Stimulated activated CD8-positive, alpha-beta memory T cell treated with anti-CD3 and anti-CD28 coated beads, Interleukin-12 subunit alpha, Interleukin-12 subunit beta, amount 100 ng/mL, for 1 hour (primary cell): ENCODE data around the gene NEK5.
"Not testable (repeated sequence)": the region's sequence is repeated elsewhere in the genome, so short reads cannot be mapped to it uniquely, and the experiment has no call there.

Source experiments
- DNase-seq: peaks from one replicate; pipeline ENCODE4 v3.0.0-alpha.2; 2020; ENCODE audit warnings: low read depth

The NEK5 gene, protein sequence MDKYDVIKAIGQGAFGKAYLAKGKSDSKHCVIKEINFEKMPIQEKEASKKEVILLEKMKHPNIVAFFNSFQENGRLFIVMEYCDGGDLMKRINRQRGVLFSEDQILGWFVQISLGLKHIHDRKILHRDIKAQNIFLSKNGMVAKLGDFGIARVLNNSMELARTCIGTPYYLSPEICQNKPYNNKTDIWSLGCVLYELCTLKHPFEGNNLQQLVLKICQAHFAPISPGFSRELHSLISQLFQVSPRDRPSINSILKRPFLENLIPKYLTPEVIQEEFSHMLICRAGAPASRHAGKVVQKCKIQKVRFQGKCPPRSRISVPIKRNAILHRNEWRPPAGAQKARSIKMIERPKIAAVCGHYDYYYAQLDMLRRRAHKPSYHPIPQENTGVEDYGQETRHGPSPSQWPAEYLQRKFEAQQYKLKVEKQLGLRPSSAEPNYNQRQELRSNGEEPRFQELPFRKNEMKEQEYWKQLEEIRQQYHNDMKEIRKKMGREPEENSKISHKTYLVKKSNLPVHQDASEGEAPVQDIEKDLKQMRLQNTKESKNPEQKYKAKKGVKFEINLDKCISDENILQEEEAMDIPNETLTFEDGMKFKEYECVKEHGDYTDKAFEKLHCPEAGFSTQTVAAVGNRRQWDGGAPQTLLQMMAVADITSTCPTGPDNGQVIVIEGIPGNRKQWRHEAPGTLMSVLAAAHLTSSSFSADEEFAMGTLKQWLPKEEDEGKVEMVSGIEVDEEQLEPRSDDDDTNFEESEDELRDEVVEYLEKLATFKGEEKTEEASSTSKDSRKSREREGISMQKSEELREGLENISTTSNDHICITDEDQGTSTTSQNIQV

DNA sequence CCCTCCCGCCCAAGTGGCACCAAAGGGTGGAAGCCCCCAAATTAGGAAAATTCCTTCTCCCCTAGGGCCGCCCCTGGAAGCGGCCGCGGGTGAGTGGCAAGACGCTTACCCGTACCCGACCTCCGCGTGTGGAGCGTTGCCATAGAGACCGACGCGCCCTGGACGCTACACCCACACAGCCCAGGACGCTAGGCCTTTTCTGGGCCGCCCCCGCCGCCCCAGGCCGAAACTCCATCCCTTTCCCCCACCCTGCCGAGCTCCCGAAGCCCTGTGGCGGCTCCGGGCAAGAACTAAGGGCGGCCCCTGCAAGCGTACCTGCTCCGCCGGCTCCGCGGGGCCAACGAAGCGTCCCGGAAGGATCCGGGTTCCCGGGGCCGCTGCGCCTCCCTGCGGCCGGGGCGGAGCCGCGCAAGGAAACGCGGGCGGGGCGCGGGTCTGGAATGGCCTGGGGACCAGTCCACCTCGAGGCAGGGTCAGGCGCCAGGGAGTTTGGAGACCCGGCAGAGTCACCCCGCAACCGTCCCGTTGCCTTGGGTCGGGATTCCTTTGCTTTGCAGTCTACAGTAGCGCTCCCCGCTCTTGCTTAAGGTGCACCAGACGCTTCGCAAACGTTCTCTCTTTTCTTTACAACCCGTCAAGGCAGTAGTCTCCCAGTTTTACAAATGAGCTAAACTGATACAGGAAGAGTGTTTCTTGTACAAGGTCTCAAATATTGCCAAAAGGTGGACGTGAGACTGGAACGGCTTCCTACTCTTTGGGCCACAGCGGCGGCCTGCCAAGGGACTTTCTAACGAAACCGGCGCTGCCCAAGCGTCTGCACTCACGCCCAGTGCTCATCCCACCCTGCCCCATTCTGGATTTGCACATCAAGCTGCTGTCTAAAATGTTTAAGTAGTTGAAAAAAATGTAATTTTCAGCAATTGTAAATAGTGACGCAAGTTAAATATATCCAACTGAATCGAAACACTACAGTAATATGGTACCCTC lies at the start of gene NEK5:
Gene NEK5, minus strand, starts transcription at position 360 of the 987 bp plus-strand sequence. CDS start 1,591 bp downstream, outside the sequence.
- DNase-seq = peak; percentile 17

DNA sequence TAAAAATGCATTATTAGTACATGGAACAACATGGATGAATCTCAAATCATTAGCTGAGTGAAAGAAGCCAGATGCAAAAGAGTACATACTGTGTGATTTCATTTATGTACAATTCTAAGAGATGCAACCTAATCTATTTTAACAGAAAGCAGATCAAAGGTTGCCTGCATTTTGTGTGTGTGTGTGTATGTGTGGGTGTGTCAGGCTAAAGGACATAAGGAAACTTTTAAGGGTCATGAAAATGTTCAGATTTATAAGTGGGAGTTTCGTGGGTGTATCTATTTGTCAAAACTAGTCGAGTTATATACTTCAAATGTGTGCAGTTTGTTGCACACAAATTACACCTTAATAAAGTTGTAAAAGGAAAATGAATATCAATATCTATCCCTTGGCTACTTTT lies 48.4 kb upstream of the NEK5 start:
- DNase-seq = no peak

DNA sequence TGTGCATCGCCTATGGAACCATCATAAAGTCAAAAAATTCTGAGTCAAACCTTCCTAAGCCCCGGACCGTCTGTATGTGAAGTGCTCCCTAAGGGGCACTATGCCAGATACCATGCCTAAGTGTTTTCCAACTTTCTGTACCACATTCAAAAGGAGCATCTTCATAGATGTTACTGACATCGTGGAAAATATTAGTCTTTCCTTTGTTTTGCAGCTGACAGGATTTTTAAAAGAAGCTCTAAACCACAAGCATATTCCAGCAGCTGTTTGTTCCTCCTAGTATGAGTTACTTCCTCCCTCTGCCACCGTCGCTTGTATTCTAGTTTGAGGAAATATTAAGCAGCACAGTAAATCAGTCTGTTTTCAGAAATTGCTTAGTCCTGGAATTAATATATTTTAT lies 45.1 kb upstream of the NEK5 start:
- DNase-seq = not testable (repeated sequence)

DNA sequence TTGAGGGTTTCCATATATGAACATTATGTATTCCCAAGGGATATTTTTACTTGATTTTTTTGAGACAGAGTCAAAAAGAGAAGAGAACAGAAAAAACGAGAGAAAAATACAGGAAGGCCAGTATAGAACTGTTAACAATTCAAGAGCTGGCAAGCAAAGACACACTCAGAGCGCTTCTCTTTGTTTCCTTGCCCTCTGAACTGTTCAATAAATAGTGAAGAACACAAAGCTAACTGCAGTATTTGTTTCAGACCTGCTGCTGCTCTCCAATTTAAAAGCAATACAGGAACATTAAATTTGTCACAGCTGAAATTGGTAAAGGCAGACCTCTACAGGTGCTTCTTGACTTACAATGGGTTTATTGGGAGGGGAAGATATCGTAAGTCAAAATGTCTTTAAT lies 44.5 kb upstream of the NEK5 start:
- no peak for DNase-seq

DNA sequence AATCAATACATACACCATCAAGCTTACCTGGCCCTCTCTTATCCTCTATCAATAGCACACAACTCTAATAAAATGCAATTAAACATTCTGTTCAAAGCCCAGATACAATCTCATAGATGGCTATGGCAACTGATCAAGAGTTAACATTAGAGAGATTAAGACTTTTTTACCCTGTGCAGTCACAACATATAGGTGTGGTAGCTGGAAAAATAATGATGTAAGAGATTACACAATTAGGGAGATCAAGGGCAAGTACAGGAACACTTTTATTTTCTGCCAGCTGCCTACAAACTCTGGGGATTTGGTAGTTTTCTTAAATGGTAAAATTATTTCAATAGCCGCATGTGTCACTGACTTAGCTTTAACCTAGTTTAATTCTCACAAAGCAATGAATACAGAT lies 42.8 kb upstream of the NEK5 start:
- not testable (repeated sequence) for DNase-seq

DNA sequence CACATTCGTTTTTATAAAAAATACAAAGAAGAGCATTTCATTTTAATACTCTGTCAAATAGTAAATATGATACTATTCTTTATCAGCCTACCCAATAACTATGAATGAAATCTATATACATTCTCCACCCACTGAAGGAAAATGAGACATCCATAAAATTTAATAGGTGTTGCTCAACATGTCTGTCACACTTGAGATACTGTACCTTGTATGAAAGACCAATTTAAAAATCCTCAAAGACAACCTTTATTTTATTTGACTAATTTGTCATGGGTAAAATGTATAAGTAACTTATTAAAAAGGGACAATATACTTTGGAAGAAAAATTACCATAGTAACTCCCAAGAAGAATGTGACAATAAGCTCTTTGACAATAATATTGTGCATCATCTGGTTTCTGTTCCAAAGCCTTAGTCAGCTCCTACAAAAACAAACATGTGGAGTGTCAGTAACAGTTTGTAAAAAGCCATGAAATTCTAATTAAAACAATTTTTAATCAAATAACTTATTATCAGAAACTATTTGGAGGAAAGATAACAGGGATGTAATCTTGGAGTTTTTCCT lies 42.0 kb upstream of the NEK5 start:
- not testable (repeated sequence) for DNase-seq

DNA sequence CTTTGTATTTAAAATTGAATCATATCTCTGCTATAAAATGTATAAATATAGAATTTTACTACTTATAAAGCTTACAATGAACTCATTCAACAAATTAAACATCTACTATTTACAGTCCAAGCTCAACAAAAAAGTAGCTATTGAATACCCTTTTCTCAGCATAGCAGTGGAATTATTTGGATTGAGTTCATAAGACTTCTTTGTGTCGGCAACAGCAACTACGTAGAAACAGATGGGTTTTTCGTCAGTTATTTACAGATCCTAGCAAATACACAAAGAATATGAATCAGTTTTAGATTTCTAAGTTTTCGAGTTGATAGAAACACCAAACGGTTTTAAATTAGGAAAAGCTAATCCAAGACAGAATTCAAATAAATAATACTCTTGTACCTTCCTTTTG lies 41.0 kb upstream of the NEK5 start:
- no peak for DNase-seq

DNA sequence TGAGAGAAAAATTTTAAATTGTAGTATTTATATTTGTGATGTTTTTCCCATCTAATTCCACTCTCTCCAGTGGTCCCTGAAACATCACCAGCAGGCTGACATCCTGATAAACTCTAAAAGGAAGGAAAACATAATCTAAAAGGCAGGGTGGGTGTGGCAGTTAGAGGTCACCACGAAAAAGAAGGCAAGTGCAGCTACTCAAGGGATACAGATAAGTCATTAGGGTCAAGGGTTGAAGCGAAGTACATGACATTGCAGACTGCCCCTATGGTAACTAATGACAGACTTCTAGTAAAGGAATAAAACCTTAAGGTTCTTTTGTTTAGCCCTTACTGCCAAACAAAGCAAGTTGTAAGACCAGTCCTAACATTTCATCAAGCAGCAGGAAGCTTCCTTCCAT lies 36.5 kb upstream of the NEK5 start:
- no peak for DNase-seq

DNA sequence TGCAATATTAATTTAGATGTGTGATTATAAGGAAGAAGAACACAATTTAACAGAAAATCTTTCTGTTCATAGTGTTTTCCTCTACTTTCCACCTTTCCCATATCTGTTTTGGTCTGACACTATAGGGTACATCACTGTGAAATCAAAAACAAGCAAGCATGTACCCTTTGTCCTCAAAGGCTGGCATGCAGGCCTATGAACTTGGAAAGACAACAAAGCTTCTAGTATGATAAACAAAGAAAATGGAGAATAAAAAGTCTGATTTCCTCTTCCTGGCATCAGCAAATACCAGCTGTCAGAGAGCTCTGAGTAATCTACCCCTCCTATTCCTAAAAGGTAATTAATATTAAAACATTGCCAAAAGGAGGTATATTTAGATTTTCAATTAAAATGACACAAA lies 36.1 kb upstream of the NEK5 start:
- no peak for DNase-seq

DNA sequence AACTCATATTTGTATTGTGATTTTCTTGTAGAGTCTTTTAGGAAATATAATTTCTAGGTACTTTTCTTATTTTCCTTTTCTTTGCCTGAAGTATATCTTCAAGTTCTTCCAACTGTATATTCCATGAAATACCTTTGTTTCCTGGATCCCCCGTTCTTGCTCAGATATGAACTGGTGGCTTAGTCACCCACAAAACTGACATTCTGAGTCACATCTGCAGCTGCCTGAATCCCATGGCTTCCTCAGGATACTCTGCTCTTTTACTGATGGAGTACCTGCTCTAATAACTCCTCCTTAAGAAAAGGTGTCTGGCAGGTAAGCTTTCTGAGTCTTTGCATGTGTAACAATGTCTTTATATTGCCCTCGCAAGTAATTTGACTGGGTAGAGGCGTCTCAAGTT lies 35.0 kb upstream of the NEK5 start:
- not testable (repeated sequence) for DNase-seq

DNA sequence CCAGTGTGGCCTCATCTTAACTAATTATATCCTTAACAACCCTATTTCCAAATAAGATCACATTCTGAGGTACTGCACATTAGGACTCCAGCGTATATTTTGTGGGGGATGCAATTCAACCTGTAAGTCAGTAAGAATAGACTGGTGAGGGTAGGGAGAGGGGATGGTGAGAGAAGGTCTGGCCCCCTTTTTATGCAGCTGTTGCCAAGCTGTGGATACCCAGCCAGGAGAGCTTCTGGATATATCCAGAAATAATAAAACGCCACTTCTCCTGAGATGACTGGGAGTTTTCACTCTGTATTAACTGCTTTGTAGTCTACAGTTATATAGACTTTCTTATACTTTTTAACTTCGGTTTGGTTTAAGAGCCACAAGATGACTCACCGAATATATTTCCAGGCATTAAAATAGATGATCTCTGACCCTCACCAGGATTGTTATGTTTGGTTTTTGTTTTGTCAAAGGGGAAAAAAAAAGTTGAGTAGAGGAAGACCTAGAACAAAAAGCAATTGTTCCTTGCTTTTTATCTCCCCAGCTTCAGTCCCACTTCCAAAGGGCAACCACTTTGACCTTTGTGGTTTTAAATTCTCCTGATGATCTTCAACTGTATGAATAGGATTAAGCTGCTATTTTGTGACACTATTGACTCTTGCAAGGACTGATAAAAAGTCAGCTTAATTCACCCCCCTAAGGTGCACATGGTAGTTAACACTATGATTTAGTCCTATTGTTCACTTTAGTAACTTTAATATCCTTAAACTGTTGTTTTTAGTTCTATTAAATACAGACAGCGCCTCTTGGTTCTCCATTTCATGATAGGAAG lies 33.6 kb upstream of the NEK5 start:
- DNase-seq = no peak

DNA sequence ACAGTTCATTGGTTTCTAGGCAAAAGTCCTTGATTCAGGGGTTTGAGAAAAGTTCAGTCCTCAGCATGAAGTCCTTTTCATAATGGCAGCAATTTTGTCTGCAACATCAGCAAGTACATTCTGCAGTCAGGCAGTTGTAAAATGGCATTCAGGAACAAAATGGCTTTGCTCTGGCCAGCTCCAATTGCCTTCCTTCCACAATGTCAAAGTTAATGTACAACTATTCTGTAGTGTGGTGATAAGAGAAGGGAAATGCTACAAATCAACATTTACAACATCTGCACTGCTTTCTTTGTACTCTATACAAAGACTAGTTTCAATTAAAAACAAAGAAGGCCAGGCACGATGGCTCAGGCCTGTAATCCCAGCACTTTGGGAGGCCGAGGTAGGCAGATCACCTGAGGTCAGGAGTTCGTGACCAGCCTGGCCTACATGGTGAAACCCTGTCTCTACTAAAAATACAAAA lies 32.3 kb upstream of the NEK5 start:
- no peak for DNase-seq

DNA sequence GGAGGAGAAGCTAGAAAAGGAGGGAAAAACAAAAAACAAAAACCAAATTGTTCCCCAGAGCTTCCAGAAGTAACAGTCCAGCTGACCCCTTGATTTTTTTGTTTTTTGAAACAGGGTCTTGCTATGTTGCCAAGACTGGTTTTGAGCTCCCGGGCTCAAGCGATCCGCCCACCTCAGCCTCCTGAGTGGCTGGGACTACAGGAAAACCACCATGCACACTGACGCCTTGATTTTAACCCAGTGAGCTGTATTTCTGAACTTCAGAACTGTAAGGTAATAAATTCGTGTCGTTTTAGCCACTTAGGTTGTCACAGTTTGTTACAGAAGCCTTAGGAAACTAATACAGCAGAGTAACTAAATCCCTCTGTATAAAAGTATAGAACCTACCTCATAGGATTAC lies 31.6 kb upstream of the NEK5 start:
- no peak for DNase-seq

DNA sequence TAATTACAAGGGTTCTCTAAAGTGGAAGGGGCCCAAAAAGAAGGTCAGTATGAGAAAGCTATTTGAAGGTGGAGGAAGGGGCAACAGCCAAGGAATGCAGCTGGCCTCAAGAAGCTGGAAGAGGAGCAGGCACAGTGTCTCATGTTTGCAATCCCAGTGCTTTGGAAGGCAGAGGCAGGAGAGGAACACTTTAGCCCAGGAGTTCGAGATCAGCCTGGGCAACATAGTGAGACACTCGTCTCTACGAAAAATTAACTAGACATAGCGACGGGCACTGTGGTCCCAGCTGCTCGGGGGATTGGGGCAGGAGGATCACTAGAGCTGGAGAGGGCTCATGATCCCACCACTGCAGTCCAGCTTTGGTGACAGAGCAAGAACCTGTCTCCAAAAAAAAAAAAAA lies 31.2 kb upstream of the NEK5 start:
- DNase-seq = no peak

DNA sequence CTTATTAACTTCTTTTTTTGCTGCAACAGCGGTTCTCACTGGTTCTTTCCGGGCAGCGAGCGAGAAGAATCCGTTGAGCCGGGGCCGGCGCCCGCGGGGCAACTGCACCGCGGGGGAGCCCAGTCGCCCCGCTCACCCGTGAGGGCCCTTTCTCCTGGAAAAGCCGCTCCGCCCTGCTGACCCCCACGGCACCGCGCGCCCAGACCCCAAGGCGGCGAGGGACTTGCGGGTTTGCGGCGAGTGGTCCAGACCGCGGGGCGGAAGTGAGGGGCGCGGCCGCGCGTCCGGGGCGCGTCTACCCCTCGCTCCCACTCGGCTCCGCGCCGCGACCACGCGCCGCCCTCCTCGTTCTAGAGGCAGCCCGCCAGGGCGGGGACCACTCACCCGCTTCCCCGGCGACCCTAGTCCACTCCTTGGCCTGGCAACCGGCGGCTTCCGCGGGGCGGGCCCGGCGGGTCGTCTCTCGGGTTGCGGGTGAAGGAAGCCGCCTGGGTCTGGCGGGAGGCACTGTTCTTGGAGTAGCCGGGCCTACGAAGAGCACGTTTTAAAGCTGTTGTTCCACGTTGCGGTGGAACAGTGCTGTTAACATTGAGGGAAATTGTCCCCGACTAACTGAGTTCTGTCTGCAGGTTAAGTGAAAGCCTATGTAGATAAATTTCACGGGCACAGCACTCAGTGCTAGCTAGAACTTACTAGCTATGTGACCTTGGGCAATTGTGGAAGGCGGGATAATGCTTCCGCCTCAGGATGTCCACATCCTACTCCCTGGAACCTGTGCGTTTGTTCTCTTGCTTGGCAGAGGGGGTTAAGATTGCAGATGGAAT lies 30.5 kb upstream of the NEK5 start, which contains the start of gene NEK3:
Gene NEK3, minus strand, starts transcription at position 439 of the 824 bp plus-strand sequence. CDS start 3,406 bp downstream, outside the sequence.
- DNase-seq = peak; percentile 29

DNA sequence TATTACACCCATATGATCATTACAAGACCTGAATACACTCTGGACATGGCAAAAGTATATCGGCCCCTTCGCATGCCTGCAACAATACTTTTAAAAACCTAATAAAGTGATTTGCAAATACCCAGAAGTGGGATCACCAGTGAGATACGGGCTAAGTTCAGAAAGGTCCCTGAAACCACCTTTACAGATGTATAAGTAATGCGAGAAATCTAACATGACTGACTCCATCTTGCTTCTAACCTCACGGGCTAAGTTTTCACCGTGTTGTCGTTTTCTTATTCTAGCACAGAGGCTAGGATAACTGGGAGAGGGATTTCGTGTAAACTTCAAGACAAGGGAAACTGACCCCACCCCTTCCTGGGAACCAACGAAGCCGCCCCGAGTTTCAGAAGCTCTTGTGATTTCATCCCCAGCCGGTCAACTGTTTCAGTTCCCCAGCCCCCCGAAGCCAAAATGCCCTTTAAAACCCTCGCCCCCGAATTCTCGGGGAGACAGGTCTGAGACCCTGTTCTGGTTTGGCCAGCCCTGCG lies 29.8 kb upstream of the NEK5 start:
- DNase-seq = no peak

DNA sequence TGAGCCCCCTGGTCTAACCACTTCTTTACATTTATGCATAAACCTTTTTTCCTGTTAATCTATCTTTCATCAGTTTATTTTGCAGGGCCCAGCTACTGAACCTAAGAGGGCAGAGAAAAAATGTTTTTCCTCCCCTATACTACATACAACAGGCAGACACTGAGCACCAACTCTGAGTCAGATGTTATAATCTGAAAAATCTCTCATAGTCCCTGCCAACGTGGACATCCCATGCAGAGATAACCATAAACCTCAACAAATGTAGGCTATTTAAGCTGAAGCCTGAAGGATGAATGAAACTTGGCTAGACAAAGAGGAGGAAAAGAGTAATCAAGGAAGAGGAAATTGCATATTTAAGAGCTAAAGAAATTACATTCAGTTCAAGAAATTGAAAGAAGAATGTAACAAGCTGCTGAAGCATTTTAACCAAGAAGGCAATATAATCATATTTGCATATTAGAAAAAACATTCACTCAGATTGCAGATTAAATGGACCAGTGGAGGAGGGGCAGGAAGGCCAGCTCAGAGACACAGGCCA lies 27.9 kb upstream of the NEK5 start:
- no peak for DNase-seq

DNA sequence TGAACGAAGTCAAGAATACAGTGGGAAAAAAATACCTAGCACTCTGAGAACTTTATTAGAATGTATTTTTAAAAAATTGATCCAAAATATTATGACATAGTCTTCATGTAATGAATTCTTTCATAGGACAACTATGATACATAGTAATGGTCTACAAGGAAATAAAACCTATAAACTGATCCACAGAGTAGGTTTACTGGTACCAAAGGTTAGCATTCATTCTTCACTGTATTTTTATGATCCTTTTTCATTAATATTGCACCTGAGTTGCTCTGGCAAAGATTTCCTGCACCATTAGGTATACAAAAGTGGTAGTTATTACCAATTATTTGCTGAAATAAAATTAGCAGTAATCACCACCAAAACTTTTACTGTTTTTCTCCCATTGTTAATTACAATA lies 26.3 kb upstream of the NEK5 start:
- no peak for DNase-seq

DNA sequence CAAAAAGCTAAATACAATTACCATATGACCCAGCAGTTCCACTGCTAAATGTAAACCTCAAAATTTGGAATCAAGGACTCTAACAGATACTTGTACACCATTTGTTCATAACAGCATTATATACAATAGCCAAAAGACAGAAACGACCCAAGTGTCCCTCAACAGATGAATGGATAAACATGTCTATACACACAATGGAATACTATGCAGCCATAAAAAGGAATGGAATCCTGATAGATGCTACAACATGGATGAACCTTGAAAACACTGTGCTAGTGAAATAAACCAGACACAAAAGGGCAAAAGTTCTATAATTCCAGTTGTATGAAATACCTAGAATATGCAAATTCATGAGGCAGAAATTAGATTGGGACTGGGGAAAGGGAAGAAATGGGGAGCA lies 18.4 kb upstream of the NEK5 start:
- DNase-seq = no peak
